NCI-H446 treated with DMSO at 0.1 percent for 48 hours (cell line): ENCODE results near the gene ITGA1.
"Not testable (repeated sequence)": the region's sequence is repeated elsewhere in the genome, so short reads cannot be mapped to it uniquely, and the experiment has no call there.

Experiments
- DNase-seq: peaks from one replicate; lab custom pipeline; 2025; lab: John Stamatoyannopoulos, UW

The ITGA1 gene

GRCh38 chr5:52787600-52788504, at the start of gene ITGA1, which contains the start of gene PELO:
TSS of gene ITGA1 (plus strand) at chr5:52787916. CDS start at chr5:52788354, 438 bp downstream.
TSS of gene PELO (plus strand) at chr5:52787916. CDS start at chr5:52800395, 12,479 bp downstream.
- DNase-seq, result no peak

- DNase-seq, result no peak
These were observed 49.6 kb upstream of the ITGA1 start for GRCh38 chr5:52738095-52738506.

- DNase-seq, result no peak
These were observed 47.7 kb upstream of the ITGA1 start for GRCh38 chr5:52740007-52740406.

- DNase-seq, result no peak
These were observed 44.7 kb upstream of the ITGA1 start for GRCh38 chr5:52743012-52743411.

GRCh38 chr5:52743529-52743928, 44.2 kb upstream of the ITGA1 start:
- DNase-seq, result no peak

GRCh38 chr5:52743970-52744369, 43.7 kb upstream of the ITGA1 start:
- DNase-seq, result no peak

- not testable (repeated sequence) for DNase-seq
These were observed 42.8 kb upstream of the ITGA1 start for GRCh38 chr5:52744867-52745458.

- no peak for DNase-seq
These were observed 41.2 kb upstream of the ITGA1 start for GRCh38 chr5:52746539-52746938.

GRCh38 chr5:52748590-52748989, 39.1 kb upstream of the ITGA1 start:
- no peak for DNase-seq

- DNase-seq, result no peak
These were observed 38.0 kb upstream of the ITGA1 start for GRCh38 chr5:52749666-52750065.

- DNase-seq, result no peak
These were observed 36.6 kb upstream of the ITGA1 start for GRCh38 chr5:52751137-52751536.

GRCh38 chr5:52754051-52754450, 33.7 kb upstream of the ITGA1 start:
- no peak for DNase-seq

GRCh38 chr5:52757527-52757926, 30.2 kb upstream of the ITGA1 start:
- DNase-seq, result no peak

- no peak for DNase-seq
These were observed 29.7 kb upstream of the ITGA1 start for GRCh38 chr5:52758014-52758413.

- DNase-seq, result no peak
These were observed 28.4 kb upstream of the ITGA1 start for GRCh38 chr5:52759331-52759730.

- no peak for DNase-seq
These were observed 26.9 kb upstream of the ITGA1 start for GRCh38 chr5:52760695-52761366.

GRCh38 chr5:52767217-52767743, 20.4 kb upstream of the ITGA1 start:
- no peak for DNase-seq

- no peak for DNase-seq
These were observed 19.8 kb upstream of the ITGA1 start for GRCh38 chr5:52767766-52768480.

- DNase-seq, result no peak
These were observed 18.7 kb upstream of the ITGA1 start for GRCh38 chr5:52769061-52769460.

- no peak for DNase-seq
These were observed 17.3 kb upstream of the ITGA1 start for GRCh38 chr5:52770287-52770939.

- no peak for DNase-seq
These were observed 16.2 kb upstream of the ITGA1 start for GRCh38 chr5:52771343-52772039.
